GM19351 (cell line): ENCODE measurements around the gene DGUOK.
"Not testable (repeated sequence)": the region's sequence is repeated elsewhere in the genome, so short reads cannot be mapped to it uniquely, and the experiment has no call there.

Source experiments
- ATAC-seq: cut with Tn5 transposase; IDR thresholded peaks from one replicate; pipeline ENCODE4 v1.9.1; 2021; ENCODE audit warnings: mild to moderate bottlenecking, moderate library complexity; ENCODE audit not compliant: unreplicated experiment

Gene DGUOK

DNA sequence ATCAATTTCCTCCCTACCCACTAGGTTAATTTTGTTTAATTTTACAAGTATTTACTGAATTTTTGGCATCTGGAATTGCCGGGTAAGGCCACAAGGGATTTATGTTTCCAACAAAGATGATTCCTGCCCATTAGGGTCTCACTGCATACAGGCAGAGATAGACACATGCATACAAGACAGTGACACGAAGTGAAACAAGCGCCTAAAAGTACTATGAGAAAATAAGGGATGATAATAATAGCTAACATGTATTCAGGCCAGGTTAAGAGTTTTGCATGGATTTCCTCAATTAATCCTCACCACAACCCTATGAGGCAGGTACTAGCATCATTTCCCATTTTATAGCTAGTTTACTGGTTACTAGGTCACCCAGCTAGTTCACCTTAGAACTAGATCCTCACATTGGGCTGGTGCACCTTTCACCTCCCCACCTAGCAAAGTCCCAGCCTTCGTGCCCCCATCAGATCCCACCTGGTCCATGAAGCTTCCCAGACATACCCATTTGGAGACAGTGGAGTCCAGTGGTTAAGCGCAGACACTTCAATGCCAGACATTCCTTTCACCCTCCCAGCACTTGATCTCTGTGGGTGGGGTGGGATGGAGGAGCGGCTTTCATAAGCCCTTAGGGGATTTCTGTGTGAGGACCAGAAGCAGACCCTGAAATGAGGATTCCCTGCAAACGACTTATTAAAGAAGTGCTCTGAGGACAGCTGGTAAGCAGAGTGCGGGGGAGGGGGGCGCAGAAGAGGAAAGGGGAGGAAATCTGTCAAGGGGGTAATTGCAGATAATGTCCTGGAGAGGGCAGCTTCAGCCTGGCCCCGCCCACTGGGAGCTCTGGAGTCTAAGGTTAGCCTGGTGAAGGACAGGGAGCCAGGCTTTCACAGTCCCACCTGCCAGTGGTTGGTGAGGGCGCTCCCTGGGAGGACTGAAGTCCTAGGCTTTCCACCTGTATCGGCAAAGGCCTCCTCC lies 5.8 kb upstream of the DGUOK start:
- ATAC-seq: no peak

- ATAC-seq: no peak
Measured at GRCh38 chr2:73921581-73921980, 5.1 kb upstream of the DGUOK start.

- no peak for ATAC-seq
Measured at GRCh38 chr2:73922681-73923080, 4.0 kb upstream of the DGUOK start.

GRCh38 chr2:73925033-73925704 lies 1.5 kb upstream of the DGUOK start:
- no peak for ATAC-seq

- no peak for ATAC-seq
Measured at GRCh38 chr2:73925853-73926492, 707 bp upstream of the DGUOK start.

DNA sequence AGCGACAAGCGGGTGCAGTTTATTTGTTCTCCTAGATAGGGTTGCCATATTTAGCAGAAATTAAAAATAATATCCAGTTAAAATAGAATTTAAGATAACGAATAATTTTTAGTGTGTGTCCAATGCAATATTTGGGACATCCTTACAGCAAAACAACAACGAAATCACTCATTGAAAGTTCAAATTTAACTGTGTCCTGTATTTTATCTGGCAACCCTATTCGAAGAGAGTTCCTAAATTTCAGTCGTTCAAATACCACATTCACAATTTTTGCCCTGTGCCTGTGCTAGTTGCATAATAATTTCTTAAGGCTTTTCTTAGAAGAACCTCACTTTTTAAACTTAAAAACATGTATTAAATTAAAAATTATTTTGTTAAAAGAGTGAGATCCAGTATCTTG lies 664 bp downstream of the DGUOK start:
- ATAC-seq: no peak

DNA sequence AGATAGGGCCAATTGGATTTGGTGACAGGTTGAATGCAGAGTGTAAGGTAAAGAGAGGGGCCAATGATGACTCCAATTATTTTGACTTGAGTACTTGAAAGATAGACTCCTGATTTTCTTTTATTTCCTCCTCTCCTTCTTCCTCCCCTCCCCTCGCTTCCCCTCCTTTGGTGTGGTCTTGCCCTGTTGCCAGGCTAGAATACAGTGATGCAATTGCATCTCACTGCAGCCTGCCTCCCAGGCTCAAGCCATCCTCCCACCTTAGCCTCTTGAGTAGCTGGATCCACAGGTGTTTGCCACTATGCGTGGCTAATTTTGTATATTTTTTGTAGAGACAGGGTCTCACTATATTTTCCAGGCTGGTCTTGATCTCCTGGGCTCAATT lies 2.3 kb downstream of the DGUOK start:
- ATAC-seq: no peak

DNA sequence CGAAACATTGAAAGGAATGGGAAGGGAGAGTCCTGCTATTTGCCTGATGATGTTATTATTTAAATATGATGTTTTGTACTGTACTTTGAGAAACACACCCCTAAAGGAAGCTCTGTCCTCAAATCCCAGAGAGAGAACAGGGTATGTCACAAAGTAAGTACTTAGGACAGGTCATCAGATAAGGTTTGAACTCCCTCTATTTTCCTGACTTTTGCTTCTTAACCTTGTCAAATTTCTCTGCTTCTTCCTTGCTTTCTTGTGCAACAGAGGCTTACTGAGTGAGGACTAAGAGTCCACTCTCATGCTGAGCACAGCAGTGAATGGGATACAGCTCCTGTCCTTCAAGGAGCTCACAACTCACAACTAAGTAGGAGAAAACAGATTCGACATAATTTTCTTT lies 3.7 kb downstream of the DGUOK start:
- no peak for ATAC-seq

DNA sequence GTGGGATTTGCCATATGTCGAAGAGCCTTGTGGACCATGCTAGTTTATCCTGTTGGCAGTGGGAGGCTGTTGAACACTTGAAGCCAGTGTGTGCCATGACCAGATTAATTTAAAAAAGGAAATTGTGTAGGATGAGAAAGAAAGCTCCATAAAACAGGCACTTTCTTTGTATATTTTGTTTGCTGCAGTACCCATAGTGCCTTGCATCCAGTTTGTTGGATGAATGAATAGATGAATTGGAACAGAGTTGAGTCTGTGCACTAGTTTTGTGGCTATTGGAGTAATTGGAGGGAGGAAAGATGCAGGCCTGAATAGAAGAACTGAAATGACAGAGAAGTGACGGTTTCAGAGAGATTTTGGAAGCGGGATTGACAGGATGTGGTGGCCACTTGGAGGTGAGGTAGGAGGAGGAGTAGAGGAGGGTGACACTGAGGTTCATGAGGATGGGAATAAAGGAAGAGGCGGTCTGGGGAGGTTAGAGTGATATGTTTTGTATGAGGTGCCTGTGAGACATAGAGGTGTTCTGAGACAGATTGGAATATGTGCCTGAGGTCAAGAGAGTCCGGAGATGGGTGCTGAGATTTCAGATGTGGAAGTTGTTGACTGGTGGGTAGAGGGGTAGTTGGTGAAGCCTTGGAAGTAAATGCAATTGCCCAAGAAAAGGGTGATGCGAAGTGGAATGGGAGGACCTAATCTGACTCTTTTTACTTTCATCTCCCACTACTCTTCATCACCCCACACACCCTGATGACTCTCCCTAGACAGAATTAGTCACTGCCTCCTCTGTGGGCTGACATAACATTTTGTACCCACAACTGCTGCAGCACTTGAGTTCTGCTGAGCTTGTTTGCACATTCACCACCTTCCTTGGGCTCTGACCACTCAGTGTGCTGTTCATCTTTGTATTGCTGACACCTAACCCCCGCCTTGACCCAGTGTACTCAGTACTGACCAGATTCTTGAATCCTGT lies 5.1 kb downstream of the DGUOK start:
- ATAC-seq: no peak

- ATAC-seq: no peak
Measured at GRCh38 chr2:73933194-73933593, 6.5 kb downstream of the DGUOK start.

DNA sequence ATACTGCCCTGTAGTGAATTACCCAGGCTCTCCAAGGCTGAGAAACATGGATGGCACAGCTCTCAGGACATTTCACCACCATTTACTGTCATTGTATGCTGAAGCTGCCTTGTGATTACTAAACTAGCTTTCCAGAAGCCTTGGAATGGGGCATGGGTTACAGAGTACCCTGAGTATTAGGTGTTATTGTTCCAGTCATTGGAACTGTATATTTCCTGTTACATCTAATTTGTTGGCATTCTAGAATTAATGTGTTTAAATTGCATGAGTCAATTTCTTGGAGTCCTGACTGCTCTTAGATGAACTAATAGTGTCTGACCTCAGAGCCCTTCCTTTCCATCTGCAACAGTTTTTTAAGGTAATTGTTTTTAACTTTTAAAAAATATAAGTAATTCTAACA lies 9.0 kb downstream of the DGUOK start:
- no peak for ATAC-seq

- ATAC-seq: no peak
Measured at GRCh38 chr2:73937103-73937885, 10.6 kb downstream of the DGUOK start.

DNA sequence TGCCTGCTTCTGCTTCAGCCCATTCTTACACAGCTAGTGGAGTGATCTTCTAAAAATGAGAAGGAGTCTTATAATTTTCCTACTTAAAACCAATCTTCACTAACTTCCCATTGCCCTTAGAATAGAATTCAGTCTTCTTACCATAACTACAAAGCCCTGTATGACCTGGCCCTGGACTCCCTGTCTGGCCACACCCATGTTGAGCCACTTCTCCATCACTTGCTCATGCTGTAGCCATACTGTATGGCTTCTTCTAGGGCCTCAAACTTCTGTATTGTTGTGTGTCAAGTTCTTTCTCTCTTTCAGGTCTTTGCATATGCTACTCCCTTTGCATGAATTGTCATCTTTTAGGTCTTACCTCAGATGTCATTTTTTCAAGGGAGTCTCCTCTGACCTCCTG lies 11.2 kb downstream of the DGUOK start:
- no peak for ATAC-seq

GRCh38 chr2:73938718-73939352 lies 12.2 kb downstream of the DGUOK start:
- no peak for ATAC-seq

DNA sequence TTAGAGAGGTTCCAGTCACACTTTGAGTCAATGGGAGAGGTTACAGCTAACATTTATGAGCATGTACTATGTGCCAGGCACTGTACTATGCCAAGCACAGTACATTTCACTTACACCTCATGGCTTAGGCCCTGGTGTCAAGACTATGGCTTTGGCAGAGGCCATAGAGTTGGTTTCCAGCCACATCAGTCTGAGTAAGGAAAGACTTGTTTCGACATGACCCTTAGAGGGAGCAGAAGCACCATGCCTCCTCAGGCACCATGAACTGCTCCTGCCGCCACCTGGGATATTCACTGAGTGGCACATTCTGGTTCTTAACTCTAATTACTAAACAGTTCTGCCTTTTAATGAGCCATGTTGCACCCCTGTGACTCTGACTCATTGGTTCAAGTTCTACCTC lies 12.7 kb downstream of the DGUOK start:
- ATAC-seq: no peak

DNA sequence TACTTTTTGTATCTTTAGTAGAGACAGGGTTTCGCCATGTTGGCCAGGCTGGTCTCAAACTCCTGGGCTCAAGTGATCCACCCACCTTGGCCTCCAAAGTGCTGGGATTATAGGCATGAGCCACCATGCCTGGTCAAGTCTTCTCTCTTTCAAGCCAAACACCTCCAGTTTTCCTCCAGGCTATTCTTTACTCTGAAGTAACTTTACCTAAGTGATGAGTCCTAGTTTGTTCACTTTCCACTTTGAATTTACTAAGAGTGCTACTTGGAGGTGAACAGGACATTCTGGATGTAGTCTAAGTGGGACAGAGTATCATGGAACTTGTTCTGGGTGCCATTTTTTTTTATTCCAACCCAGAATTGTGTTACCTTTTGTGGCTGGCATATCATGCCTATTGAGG lies 13.4 kb downstream of the DGUOK start:
- ATAC-seq: not testable (repeated sequence)

- ATAC-seq: no peak
Measured at GRCh38 chr2:73942664-73943063, 16.0 kb downstream of the DGUOK start.

GRCh38 chr2:73944714-73945113 lies 18.0 kb downstream of the DGUOK start:
- peak; percentile 57 for ATAC-seq

- no peak for ATAC-seq
Measured at GRCh38 chr2:73946215-73946614, 19.5 kb downstream of the DGUOK start.
